SK-N-SH (cell line): Measurements from ENCODE around the gene CEP89.

Source experiments
- CTCF ChIP-seq: fragments of 200-600 bp; sonication (generic); IDR thresholded peaks from 2 replicates; pipeline ENCODE4 v1.6.1; 2017; ENCODE audit warnings: antibody characterized with exemption, mild to moderate bottlenecking, moderate library complexity
- EP300 ChIP-seq, 2 experiments: IDR thresholded peaks; 2 replicates each; pipeline versions ENCODE4 v1.4.0 to v1.6.1; 2012; ENCODE audit warnings: borderline replicate concordance in 1 of 2, low read depth in 1 of 2, low read length in 1 of 2
- GABPA ChIP-seq: IDR thresholded peaks from 2 replicates; pipeline ENCODE4 v1.4.0; 2012; ENCODE audit warnings: low read depth, mild to moderate bottlenecking
- MAX ChIP-seq: IDR thresholded peaks from 2 replicates; pipeline ENCODE4 v1.4.0; 2012; ENCODE audit warnings: low read depth
- MXI1 ChIP-seq: IDR thresholded peaks from 2 replicates; pipeline ENCODE4 v1.6.1; 2012; ENCODE audit warnings: mild to moderate bottlenecking, low read depth, low read length, improper control_type of control experiment
- POLR2AphosphoS5 ChIP-seq: IDR thresholded peaks from 2 replicates; pipeline ENCODE4 v1.6.1; 2012; ENCODE audit warnings: low read depth, low read length

- TF ChIP-seq EP300 (IDR thresholded peaks at IDR 0.05; ENCODE audit: borderline replicate concordance in 1 of 2, low read depth in 1 of 2, low read length in 1 of 2) (no peak), CTCF (no peak), GABPA (no peak), POLR2AphosphoS5 (no peak), MAX (no peak), MXI1 (no peak)
Measured at GRCh38 chr19:32919365-32919764, 52.4 kb downstream of the CEP89 start.
